ENCODE data around the gene SNED1. TPM values are rescaled to one million over a fixed set of nuclear protein-coding genes. Genes with fewer than 3 reads are reported as not detected.

SNED1 gene
- total RNA-seq, 2 experiments from 2014 or later, result 2.8 to 13.6 TPM

GRCh38 chr2:241137276-241138190 is 139.1 kb downstream of the SNED1 start:
- Histone ChIP-seq H3K9me2 (ENCODE audit: insufficient read depth, low read length) (no peaks in the 10 kb centered on the region), H3K27ac (ENCODE audit: low read depth, low read length, poor library complexity, severe bottlenecking) (no peak overlapping the region), H3K9me3 (ENCODE audit: low read length) (no peaks in the 10 kb centered on the region), H3K4me1 (ENCODE audit: insufficient read depth, low read length, poor library complexity, severe bottlenecking) (no peaks in the 10 kb centered on the region), H3K79me2 (ENCODE audit: insufficient read depth, low read depth, low read length) (no peaks in the 10 kb centered on the region), H3K36me3 (ENCODE audit: insufficient read depth, low read length) (peaks cover 70% of the 10 kb centered on the region), H2AFZ (ENCODE audit: low read length) (no peak overlapping the region), H4K20me1 (ENCODE audit: insufficient read depth, low read length) (no peaks in the 10 kb centered on the region), H3K4me3 (ENCODE audit: low read depth, low read length, poor library complexity, severe bottlenecking) (no peak overlapping the region), H3K4me2 (ENCODE audit: low read length) (no peak overlapping the region)
- ChIA-PET POLR2A (no interaction called here), CTCF (ENCODE audit: unreplicated experiment) (no interaction called here)
- BruUV-seq (replicated peaks), result no TSS peak
- intact Hi-C loops (cut with micrococcal nuclease; ENCODE audit: unreplicated experiment), result no loop called here
- TF ChIP-seq CTCF (conservative IDR thresholded peaks at IDR 0.05; ENCODE audit: low read length) (no peak), EZH2phosphoT487 (IDR thresholded peaks at IDR 0.05; ENCODE audit: borderline replicate concordance, low read depth, low read length) (no peak)
- no peak for DNase-seq (ENCODE audit: low spot score)

GRCh38 chr2:241138471-241138870 is 140.1 kb downstream of the SNED1 start:
- Histone ChIP-seq H3K9me2 (ENCODE audit: insufficient read depth, low read length) (no peaks in the 10 kb centered on the region), H3K4me1 (ENCODE audit: insufficient read depth, low read length, poor library complexity, severe bottlenecking) (no peaks in the 10 kb centered on the region), H3K4me3 (ENCODE audit: low read depth, low read length, poor library complexity, severe bottlenecking) (no peak overlapping the region), H3K36me3 (ENCODE audit: insufficient read depth, low read length) (peaks cover 69% of the 10 kb centered on the region), H2AFZ (ENCODE audit: low read length) (no peak overlapping the region), H3K79me2 (ENCODE audit: insufficient read depth, low read depth, low read length) (no peaks in the 10 kb centered on the region), H3K4me2 (ENCODE audit: low read length) (no peak overlapping the region), H3K9me3 (ENCODE audit: low read length) (no peaks in the 10 kb centered on the region), H4K20me1 (ENCODE audit: insufficient read depth, low read length) (no peaks in the 10 kb centered on the region), H3K27ac (ENCODE audit: low read depth, low read length, poor library complexity, severe bottlenecking) (no peak overlapping the region)
- BruUV-seq (replicated peaks), result no TSS peak
- ChIA-PET POLR2A (no interaction called here), CTCF (ENCODE audit: unreplicated experiment) (no interaction called here)
- TF ChIP-seq EZH2phosphoT487 (IDR thresholded peaks at IDR 0.05; ENCODE audit: borderline replicate concordance, low read depth, low read length) (no peak), CTCF (conservative IDR thresholded peaks at IDR 0.05; ENCODE audit: low read length) (no peak)
- intact Hi-C loops (cut with micrococcal nuclease; ENCODE audit: unreplicated experiment), result no loop called here
- DNase-seq (ENCODE audit: low spot score), result no peak

Measured in OCI-LY7 (cell line).